CD14-positive monocyte (primary cell): ENCODE measurements around the gene CC2D2A. TPM values are rescaled to one million over a fixed set of nuclear protein-coding genes. Genes with fewer than 3 reads are reported as not detected.

Source experiments
- DNase-seq, 3 donors: peaks; one replicate each; pipeline ENCODE4 v3.0.0-alpha.2; 2011 to 2022
- H2AFZ ChIP-seq: 2 replicates; pipeline ENCODE4 v1.6.0; 2012; ENCODE audit warnings: mild to moderate bottlenecking, low read depth, low read length, inconsistent platforms; ENCODE audit not compliant: insufficient read depth, poor library complexity, severe bottlenecking
- H3K27ac ChIP-seq, 2 donors: 1 replicate in 1 of 2; 2 replicates in 1 of 2; pipeline ENCODE4 v1.5.1; 2012 to 2013; ENCODE audit warnings: low read length in 2 of 2, control low read depth in 1 of 2, inconsistent platforms in 1 of 2, low read depth in 1 of 2, mild to moderate bottlenecking in 1 of 2
- H3K27me3 ChIP-seq, 2 donors: one replicate each; pipeline versions ENCODE4 v1.6.0 to v1.6.1; 2011 to 2013; ENCODE audit warnings: low read length in 2 of 2; ENCODE audit not compliant: control insufficient read depth in 2 of 2, insufficient read depth in 2 of 2
- H3K36me3 ChIP-seq, 2 donors: replicated peaks in 1 of 2; 1 replicate in 1 of 2; 2 replicates in 1 of 2; pipeline versions ENCODE4 v1.5.1 to v1.6.1; 2012 to 2013; ENCODE audit warnings: low read length in 2 of 2, control low read depth in 1 of 2, inconsistent platforms in 1 of 2, mild to moderate bottlenecking in 1 of 2; ENCODE audit not compliant: insufficient read depth in 2 of 2, control insufficient read depth in 1 of 2
- H3K4me1 ChIP-seq, 2 donors: 1 replicate in 1 of 2; 2 replicates in 1 of 2; pipeline versions ENCODE4 v1.5.1 to v1.6.1; 2012 to 2013; ENCODE audit warnings: low read length in 2 of 2, control low read depth in 1 of 2, inconsistent platforms in 1 of 2, mild to moderate bottlenecking in 1 of 2, moderate library complexity in 1 of 2; ENCODE audit not compliant: insufficient read depth in 2 of 2, control insufficient read depth in 1 of 2
- H3K4me2 ChIP-seq: replicated peaks from 2 replicates; pipeline ENCODE3; 2012; ENCODE audit warnings: low read length, moderate library complexity, mild to moderate bottlenecking; ENCODE audit not compliant: poor library complexity, severe bottlenecking; ENCODE audit errors: extremely low read depth
- H3K4me3 ChIP-seq, 3 experiments: fragments of 200-600 bp in 1 of 3; sonication (generic) in 1 of 3; replicated peaks in 1 of 3; 1 replicate in 2 of 3; 2 replicates in 1 of 3; pipeline ENCODE4 v1.5.1; 2011 to 2013; ENCODE audit warnings: low read length in 3 of 3, mild to moderate bottlenecking in 3 of 3, control low read depth in 2 of 3, low read depth in 2 of 3, inconsistent platforms in 1 of 3, moderate library complexity in 1 of 3
- H3K79me2 ChIP-seq: 2 replicates; pipeline ENCODE4 v1.6.0; 2012; ENCODE audit warnings: mild to moderate bottlenecking, control low read depth, inconsistent platforms, low read length, moderate library complexity; ENCODE audit not compliant: insufficient read depth
- H3K9ac ChIP-seq: 2 replicates; pipeline ENCODE4 v1.6.0; 2017; ENCODE audit warnings: low read length, mild to moderate bottlenecking; ENCODE audit not compliant: insufficient read depth, poor library complexity, severe bottlenecking
- H3K9me3 ChIP-seq, 2 donors: replicated peaks in 1 of 2; 1 replicate in 1 of 2; 2 replicates in 1 of 2; pipeline versions ENCODE4 v1.5.1 to v1.6.1; 2012 to 2013; ENCODE audit warnings: low read length in 2 of 2, control low read depth in 1 of 2; ENCODE audit not compliant: control insufficient read depth in 1 of 2, insufficient read depth in 1 of 2
- H4K20me1 ChIP-seq: 2 replicates; pipeline ENCODE4 v1.6.0; 2012; ENCODE audit warnings: mild to moderate bottlenecking, low read length, control low read depth, moderate library complexity; ENCODE audit not compliant: insufficient read depth
- H3K27ac Mint-ChIP-seq, 7 donors: one replicate each; pipeline ENCODE4 v1.8.0; 2020; ENCODE audit warnings: mild to moderate bottlenecking in 7 of 7, mixed read lengths in 7 of 7, moderate library complexity in 6 of 7, inconsistent platforms in 2 of 7
- H3K27me3 Mint-ChIP-seq, 3 donors: one replicate each; pipeline ENCODE4 v1.8.0; 2021 to 2022; ENCODE audit warnings: low read depth in 3 of 3, mild to moderate bottlenecking in 3 of 3, mixed read lengths in 3 of 3, moderate library complexity in 3 of 3, inconsistent platforms in 1 of 3
- H3K36me3 Mint-ChIP-seq, 2 donors: one replicate each; pipeline ENCODE4 v1.8.0; 2020; ENCODE audit warnings: mixed read lengths in 2 of 2, inconsistent platforms in 1 of 2, mild to moderate bottlenecking in 1 of 2
- H3K4me1 Mint-ChIP-seq: one replicate; pipeline ENCODE4 v1.8.0; 2020; ENCODE audit warnings: mild to moderate bottlenecking, mixed read lengths
- H3K4me3 Mint-ChIP-seq, 2 donors: one replicate each; pipeline ENCODE4 v1.8.0; 2020; ENCODE audit warnings: mild to moderate bottlenecking in 2 of 2, mixed read lengths in 2 of 2, moderate library complexity in 1 of 2
- H3K9me3 Mint-ChIP-seq, 7 donors: one replicate each; pipeline ENCODE4 v1.8.0; 2020 to 2022; ENCODE audit warnings: mixed read lengths in 7 of 7, mild to moderate bottlenecking in 6 of 7, moderate library complexity in 6 of 7, inconsistent platforms in 2 of 7
- WGBS: methylation state at CpG from one replicate; pipeline ENCODE4 v1.1.5; 2013; ENCODE audit warnings: missing lambda C conversion rate; ENCODE audit not compliant: insufficient coverage; 5-methylcytosine and 5-hydroxymethylcytosine counted together
- intact Hi-C, 2 donors: fragments of 100-400 bp; cut with micrococcal nuclease; formaldehyde crosslinking; loops; one replicate each; pipeline versions ENCODE4 v1.15.0 to v1.15.1; 2023
- polyA plus RNA-seq, 3 donors: library from polyadenylated mRNA; depleted of rRNA in 1 of 3; unstranded in 2 of 3; stranded (reverse) in 1 of 3; fragments of 300-500 nt in 2 of 3; fragments of >200 nt in 1 of 3; fragmentation: Illumina TruSeq in 2 of 3; gene quantifications; 1 replicate in 2 of 3; 2 replicates in 1 of 3; pipeline ENCODE4 v1.2.3, GENCODE V29; 2012 to 2021
- TF ChIP-seq, protein P1 (sequence below): fragments of 200-600 bp; IDR thresholded peaks from one replicate; pipeline ENCODE4 v1.8.0; 2022; ENCODE audit warnings: antibody characterized with exemption, mild to moderate bottlenecking

Gene CC2D2A
- polyA plus RNA-seq, 3 donors = 1.7 to 2.5 (median 1.9) TPM

DNA sequence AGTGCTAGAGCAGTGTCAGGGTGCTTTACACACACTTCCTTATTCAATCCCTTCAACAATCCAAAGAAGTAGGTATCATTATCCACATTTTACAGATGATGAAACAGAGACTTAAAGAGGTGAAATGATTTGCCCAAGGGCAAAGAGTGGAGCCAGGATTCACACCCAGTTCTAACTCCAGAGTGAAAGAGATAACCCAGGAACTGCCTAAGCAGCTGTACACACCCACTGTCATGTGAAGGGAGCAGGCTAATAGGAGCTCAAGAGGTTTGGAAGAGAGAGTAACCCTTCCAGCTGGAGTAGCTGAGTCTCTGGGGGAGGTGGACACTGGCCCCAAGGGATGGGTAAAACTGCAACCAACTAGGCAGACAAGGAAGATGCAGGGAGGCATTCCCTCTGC, 92.9 kb downstream of the CC2D2A start:
- H3K27ac Mint-ChIP-seq = peak overlapping the region in 3 of 7 donors; percentile 32 to 46 (median 45)
- H3K27me3 Mint-ChIP-seq = peaks cover 0 to 2% (median 0%) of the 10 kb centered on the region in 3 donors
- Histone ChIP-seq H3K27me3 (no peaks in the 10 kb centered on the region), H3K9me3 (no peaks in the 10 kb centered on the region), H4K20me1 (peaks cover 6% of the 10 kb centered on the region), H3K27ac (peak overlapping the region in 1 of 2 donors; percentile 46), H3K79me2 (no peaks in the 10 kb centered on the region), H3K4me3 (no peak overlapping the region), H3K4me2 (no peak overlapping the region), H2AFZ (no peak overlapping the region), H3K4me1 (peaks cover 15 to 19% of the 10 kb centered on the region in 2 donors), H3K9ac (no peak overlapping the region), H3K36me3 (peaks cover 30 to 65% of the 10 kb centered on the region in 2 donors)
- no peak overlapping the region for H3K4me3 Mint-ChIP-seq
- intact Hi-C loops = no loop called here
- peaks cover 0 to 2% (median 0%) of the 10 kb centered on the region in 7 donors for H3K9me3 Mint-ChIP-seq
- TF ChIP-seq, protein P1, sequence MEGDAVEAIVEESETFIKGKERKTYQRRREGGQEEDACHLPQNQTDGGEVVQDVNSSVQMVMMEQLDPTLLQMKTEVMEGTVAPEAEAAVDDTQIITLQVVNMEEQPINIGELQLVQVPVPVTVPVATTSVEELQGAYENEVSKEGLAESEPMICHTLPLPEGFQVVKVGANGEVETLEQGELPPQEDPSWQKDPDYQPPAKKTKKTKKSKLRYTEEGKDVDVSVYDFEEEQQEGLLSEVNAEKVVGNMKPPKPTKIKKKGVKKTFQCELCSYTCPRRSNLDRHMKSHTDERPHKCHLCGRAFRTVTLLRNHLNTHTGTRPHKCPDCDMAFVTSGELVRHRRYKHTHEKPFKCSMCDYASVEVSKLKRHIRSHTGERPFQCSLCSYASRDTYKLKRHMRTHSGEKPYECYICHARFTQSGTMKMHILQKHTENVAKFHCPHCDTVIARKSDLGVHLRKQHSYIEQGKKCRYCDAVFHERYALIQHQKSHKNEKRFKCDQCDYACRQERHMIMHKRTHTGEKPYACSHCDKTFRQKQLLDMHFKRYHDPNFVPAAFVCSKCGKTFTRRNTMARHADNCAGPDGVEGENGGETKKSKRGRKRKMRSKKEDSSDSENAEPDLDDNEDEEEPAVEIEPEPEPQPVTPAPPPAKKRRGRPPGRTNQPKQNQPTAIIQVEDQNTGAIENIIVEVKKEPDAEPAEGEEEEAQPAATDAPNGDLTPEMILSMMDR = no peak
- H3K4me1 Mint-ChIP-seq = peaks cover 20% of the 10 kb centered on the region
- H3K36me3 Mint-ChIP-seq = peaks cover 57 to 60% of the 10 kb centered on the region in 2 donors
- no peak for DNase-seq

DNA sequence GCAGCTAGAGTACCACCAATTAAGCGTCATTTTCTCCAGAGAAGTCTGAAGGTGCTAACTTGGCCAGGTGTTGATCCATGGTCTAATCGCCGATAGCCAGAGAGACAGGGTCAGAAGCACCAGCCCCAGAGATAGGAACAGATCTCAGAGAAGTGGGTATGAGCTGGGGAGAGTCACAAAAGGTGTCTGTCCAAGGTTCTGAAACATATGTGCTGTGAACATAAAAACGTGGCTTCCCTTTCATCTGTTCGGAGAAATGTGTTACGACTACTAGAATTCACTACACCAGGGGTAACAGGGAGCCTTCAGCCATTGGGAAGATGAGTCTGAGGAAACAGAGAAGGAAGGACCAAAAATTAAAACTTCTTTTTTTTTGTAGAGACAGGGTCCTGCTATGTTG, 94.2 kb downstream of the CC2D2A start:
- peaks cover 15 to 19% of the 10 kb centered on the region in 2 donors for H3K4me1 ChIP-seq
- H3K27ac ChIP-seq = no peak overlapping the region
- no peak overlapping the region for H3K4me3 ChIP-seq
- H3K4me1 Mint-ChIP-seq = peaks cover 20% of the 10 kb centered on the region
- TF ChIP-seq, protein P1 = no peak
- 100% methylated on average over 1 of the region's 6 CpGs for WGBS
- intact Hi-C loops = no loop called here
- no peaks in the 10 kb centered on the region for H3K9me3 ChIP-seq
- no peak overlapping the region for H3K9ac ChIP-seq
- peak overlapping the region in 1 of 7 donors; percentile 16 for H3K27ac Mint-ChIP-seq
- peaks cover 58 to 66% of the 10 kb centered on the region in 2 donors for H3K36me3 Mint-ChIP-seq
- no peak overlapping the region for H3K4me2 ChIP-seq
- no peaks in the 10 kb centered on the region for H3K79me2 ChIP-seq
- no peak overlapping the region for H2AFZ ChIP-seq
- no peaks in the 10 kb centered on the region for H3K27me3 ChIP-seq
- peaks cover 0 to 2% (median 0%) of the 10 kb centered on the region in 7 donors for H3K9me3 Mint-ChIP-seq
- peaks cover 6% of the 10 kb centered on the region for H4K20me1 ChIP-seq
- peaks cover 0 to 2% (median 0%) of the 10 kb centered on the region in 3 donors for H3K27me3 Mint-ChIP-seq
- H3K36me3 ChIP-seq = peaks cover 42 to 65% of the 10 kb centered on the region in 2 donors
- no peak for DNase-seq
- no peak overlapping the region for H3K4me3 Mint-ChIP-seq
